Stimulated activated CD4-positive, alpha-beta T cell treated with anti-CD3 and anti-CD28 coated beads, Interleukin-1b, Interleukin-23, amount 100 ng/mL, for 48 hours (primary cell): ENCODE measurements around the gene RBM4.

Experiments
- DNase-seq: peaks from one replicate; pipeline ENCODE4 v3.0.0-alpha.2; 2020

Gene RBM4

DNA sequence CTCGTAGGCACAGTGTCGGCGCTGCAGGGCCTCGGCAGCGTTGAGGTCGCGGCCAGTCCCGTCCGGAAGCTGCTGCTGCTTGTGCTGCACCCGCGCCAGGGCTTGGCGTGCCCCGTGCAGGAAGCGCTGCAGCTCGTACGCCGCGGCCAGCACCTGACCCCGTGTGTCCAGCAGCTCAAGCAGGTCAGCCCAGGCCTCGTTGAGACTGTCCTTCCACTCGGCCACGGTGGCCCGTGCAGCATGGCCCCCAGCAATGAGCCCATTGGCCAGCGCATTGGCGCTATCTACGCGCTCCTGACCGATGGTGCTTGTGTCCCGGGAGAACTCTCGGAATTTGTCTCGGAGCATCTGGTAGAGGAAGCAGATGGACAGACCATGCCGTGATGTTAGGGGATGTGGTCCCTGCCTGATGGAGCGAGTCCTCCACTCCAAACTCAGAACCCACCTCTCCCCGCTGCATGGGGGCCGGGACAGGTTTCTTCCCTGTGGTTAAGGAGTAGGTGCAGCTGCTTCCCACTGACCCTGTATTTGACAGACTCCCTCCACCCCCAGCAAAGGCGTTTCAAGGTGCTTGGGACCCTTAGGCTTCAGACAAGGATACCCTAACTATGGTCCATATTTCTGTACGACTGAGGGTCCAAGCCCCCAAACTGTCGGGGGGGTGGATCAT is 52.9 kb downstream of the RBM4 start:
- no peak for DNase-seq

GRCh38 chr11:66692446-66692845 is 53.9 kb downstream of the RBM4 start:
- no peak for DNase-seq

DNA sequence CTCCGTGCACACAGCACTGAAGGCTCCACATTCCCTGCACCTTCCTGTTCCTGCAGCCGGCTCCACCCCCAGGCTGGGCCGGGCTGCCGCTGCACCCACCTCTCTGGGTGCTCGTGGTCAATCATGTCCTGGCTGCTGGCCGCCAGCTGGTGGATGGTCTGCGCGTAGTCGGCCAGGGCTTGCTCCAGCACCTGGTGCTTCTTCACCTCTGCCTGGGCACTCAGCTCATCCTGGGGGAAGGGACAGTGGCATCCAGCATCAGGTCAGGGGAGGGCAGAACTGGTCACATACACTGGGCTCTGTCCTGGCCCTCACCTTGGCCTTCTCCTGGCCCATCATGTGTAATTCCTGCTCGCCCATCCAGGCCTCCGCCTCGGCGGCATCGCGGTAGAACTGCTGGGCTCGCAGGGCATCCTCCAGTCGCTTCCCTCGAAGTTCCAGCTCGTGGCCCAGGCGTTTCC is 54.4 kb downstream of the RBM4 start:
- DNase-seq, result no peak

- DNase-seq, result no peak
These were observed 55.0 kb downstream of the RBM4 start for GRCh38 chr11:66693356-66694055.

DNA sequence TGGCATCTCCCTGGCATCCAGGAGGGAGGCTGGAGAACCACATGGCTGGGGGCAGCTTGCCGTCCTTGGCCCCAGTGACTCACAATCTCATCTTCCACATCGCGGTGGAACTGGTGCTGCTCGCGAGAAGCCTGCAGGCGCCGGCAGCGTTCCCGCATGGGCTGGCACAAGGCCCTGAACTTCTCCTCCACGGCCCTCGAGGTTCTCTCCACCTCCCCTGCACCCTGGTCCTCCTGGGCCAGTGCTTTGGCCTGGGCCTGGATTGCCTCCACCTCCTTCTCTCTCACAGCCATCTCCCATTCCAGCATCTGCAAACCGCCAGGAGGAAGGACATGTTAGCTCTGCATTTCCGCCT is 55.5 kb downstream of the RBM4 start:
- DNase-seq, result no peak

- DNase-seq, result peak; percentile 81
These were observed 56.3 kb downstream of the RBM4 start for GRCh38 chr11:66694732-66695207.
